ENCODE results near the gene MXRA7. TPM values are rescaled to one million over a fixed set of nuclear protein-coding genes. Genes with fewer than 3 reads are reported as not detected.

Gene MXRA7
- total and polyA plus RNA-seq, 2 of the 4 experiments (the other 2 are of a cell fraction): 168 to 231 TPM

DNA sequence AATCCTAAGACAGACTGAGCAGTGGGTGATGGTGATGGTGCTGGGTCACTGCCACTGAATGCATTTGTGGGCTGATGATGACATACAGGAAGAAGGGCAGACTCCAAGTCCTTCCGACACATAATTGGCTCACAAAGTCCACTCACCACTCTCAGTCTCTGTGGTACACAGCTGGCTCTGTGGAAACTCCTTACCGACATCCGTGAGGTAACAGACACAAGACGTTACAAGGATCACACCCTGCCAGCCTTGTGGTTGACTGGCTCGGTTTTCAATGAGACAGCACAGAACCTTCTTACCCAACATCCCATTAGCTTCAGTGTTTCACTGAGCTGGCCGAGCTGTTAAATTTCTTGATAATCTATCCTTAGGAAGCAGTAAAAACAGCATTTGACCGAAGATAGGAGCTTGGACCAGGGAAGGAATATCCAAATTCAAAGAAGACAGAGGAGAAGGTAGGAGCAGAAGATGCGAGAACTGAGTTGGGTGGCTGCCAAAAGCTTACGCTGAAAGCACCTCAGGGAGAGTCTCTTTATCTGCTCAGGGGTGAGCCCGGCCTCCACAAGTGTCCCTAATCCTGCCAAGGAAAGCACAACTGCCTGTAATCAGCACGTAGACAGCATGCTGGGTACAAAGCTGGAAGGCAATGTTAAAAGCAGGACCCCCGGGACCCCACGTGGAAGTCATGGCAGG is 5.5 kb upstream of the MXRA7 start (continued):
- TF ChIP-seq, protein P1, sequence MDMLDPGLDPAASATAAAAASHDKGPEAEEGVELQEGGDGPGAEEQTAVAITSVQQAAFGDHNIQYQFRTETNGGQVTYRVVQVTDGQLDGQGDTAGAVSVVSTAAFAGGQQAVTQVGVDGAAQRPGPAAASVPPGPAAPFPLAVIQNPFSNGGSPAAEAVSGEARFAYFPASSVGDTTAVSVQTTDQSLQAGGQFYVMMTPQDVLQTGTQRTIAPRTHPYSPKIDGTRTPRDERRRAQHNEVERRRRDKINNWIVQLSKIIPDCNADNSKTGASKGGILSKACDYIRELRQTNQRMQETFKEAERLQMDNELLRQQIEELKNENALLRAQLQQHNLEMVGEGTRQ (IDR thresholded peaks at IDR 0.05; ENCODE audit: low read depth, low read length): peak; percentile 21; the same call in 1 of the 2 replicates

DNA sequence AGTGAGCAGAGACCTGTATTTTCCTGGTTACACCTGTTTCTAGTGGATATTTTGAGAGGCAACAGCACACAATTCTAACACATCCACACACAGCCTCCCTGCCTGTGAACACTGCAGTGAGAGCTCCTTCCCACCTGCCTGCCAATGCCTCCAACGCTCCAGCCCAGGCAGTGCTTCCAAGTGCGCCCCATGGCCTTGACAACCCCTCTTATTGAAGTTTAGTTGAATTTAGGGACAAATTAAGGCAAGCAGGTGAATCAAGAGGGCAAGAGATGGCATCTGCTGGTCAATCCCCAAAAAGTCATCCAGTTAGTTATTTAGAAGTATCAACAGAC is 4.7 kb upstream of the MXRA7 start:
- intact Hi-C loops (cut with micrococcal nuclease) (loop anchor here (2.0 kb wide), 1 partner anchor 193 kb away; no protein-coding TSS in a partner anchor), in situ Hi-C loops (cut with MboI; ENCODE audit: low sequenced_read_pairs) (no loop called here), dilution Hi-C loops (cut with HindIII; ENCODE audit: low sequenced_read_pairs, unreplicated experiment) (no loop called here)
- H4K91ac ChIP-seq (ENCODE audit: insufficient read depth, low read depth, low read length): peak overlapping the region; percentile 18; the same call in 1 of the 2 replicates
- H2AK9ac ChIP-seq (replicated peaks; ENCODE audit: low read depth, low read length, poor library complexity): no peak overlapping the region
- peaks cover 18% of the 10 kb centered on the region for H3K4me1 ChIP-seq (ENCODE audit: control insufficient read depth, insufficient read depth, low read length)
- no peak overlapping the region; the same call in 1 of the 2 replicates for H4K5ac ChIP-seq (ENCODE audit: low read depth, low read length)
- ChIA-PET CTCF (interaction anchor here (0.6 kb wide), 1 partner anchor 1629 kb away, joined by 3 read pairs; no protein-coding TSS in a partner anchor), POLR2A (ENCODE audit: unreplicated experiment) (no interaction called here)
- H3K4me3 ChIP-seq (ENCODE audit: insufficient read depth, low read depth, low read length): no peak overlapping the region
- H2BK5ac ChIP-seq (ENCODE audit: low read depth, low read length, poor library complexity, severe bottlenecking): peak overlapping the region; percentile 87
- BruUV-seq (replicated peaks): no TSS peak
- peak overlapping the region; percentile 7; the same call in 1 of the 2 replicates for H2BK20ac ChIP-seq (ENCODE audit: low read depth, low read length)
- no peak for DNase-seq
- H2BK15ac ChIP-seq (ENCODE audit: low read depth, low read length): peak overlapping the region; percentile 8; the same call in 1 of the 3 replicates
- H2AFZ ChIP-seq (replicated peaks; ENCODE audit: low read length, poor library complexity): no peak overlapping the region
- ATAC-seq (ENCODE audit: low read depth): no peak
- no peak overlapping the region; the same call in 1 of the 2 replicates for H3K14ac ChIP-seq (replicated peaks; ENCODE audit: low read depth, low read length)
- no peak for TF ChIP-seq FOS (IDR thresholded peaks at IDR 0.05; ENCODE audit: low read depth, low read length)
- TF ChIP-seq CHD1 (IDR thresholded peaks at IDR 0.05; ENCODE audit: low read depth, low read length): no peak
- TF ChIP-seq MXI1 (IDR thresholded peaks at IDR 0.05; ENCODE audit: borderline replicate concordance, low read depth, low read length): no peak
- TF ChIP-seq, protein P1 (IDR thresholded peaks at IDR 0.05; ENCODE audit: low read depth, low read length): no peak
- TF ChIP-seq CEBPB (IDR thresholded peaks at IDR 0.05; ENCODE audit: low read depth, low read length): no peak
- TF ChIP-seq MAFK (IDR thresholded peaks at IDR 0.05; ENCODE audit: low read depth, low read length): no peak
- TF ChIP-seq RAD21 (IDR thresholded peaks at IDR 0.05; ENCODE audit: low read length): no peak
- no peak for TF ChIP-seq POLR2A (IDR thresholded peaks at IDR 0.05; ENCODE audit: low read depth, low read length)
- TF ChIP-seq NFE2L2 (IDR thresholded peaks at IDR 0.05; ENCODE audit: low read depth, low read length): no peak
- TF ChIP-seq RCOR1 (IDR thresholded peaks at IDR 0.05; ENCODE audit: insufficient replicate concordance, low read length): no peak
- no peak for TF ChIP-seq MAZ (IDR thresholded peaks at IDR 0.05; ENCODE audit: borderline replicate concordance, low read depth, low read length)
- H3K4ac ChIP-seq (ENCODE audit: low read depth, low read length): peak overlapping the region; percentile 10; the same call in 1 of the 2 replicates
- H3K27ac ChIP-seq (ENCODE audit: insufficient read depth, low read length): peak overlapping the region; percentile 12; the same call in 1 of the 2 replicates
- no peak overlapping the region for H3K9ac ChIP-seq (ENCODE audit: low read depth, low read length)
- peaks cover 38 to 75% of the 10 kb centered on the region in 2 experiments for H3K79me1 ChIP-seq (ENCODE audit: low read depth in 1 of 2, low read length in 2 of 2)
- peaks cover 39% of the 10 kb centered on the region for H3K36me3 ChIP-seq (ENCODE audit: control insufficient read depth, insufficient read depth, low read length)
- no peak overlapping the region; the same call in 1 of the 2 replicates for H3K23ac ChIP-seq (ENCODE audit: low read depth, low read length)
- peak overlapping the region; percentile 7; the same call in 1 of the 2 replicates for H2BK120ac ChIP-seq (ENCODE audit: low read depth, low read length)
- no peak overlapping the region for H3K56ac ChIP-seq (ENCODE audit: extremely low read depth, insufficient read depth, low read length)
- H3K18ac ChIP-seq (ENCODE audit: low read depth, low read length): peak overlapping the region; percentile 1; the same call in 1 of the 2 replicates
- peaks cover 7% of the 10 kb centered on the region for H3K9me1 ChIP-seq (ENCODE audit: insufficient read depth, low read length)
- peak overlapping the region in 1 of 2 experiments; percentile 47; a peak in 2 of 4 replicates for H4K8ac ChIP-seq (ENCODE audit: low read depth in 2 of 2, low read length in 2 of 2)
- peak overlapping the region; percentile 18; the same call in 1 of the 2 replicates for H2AK5ac ChIP-seq (ENCODE audit: low read depth, low read length)
- no peak overlapping the region for H3K4me2 ChIP-seq (ENCODE audit: low read depth, low read length)
- no peaks in the 10 kb centered on the region for H3K9me3 ChIP-seq (ENCODE audit: control insufficient read depth, insufficient read depth, low read length)
- H4K20me1 ChIP-seq (ENCODE audit: insufficient read depth, low read length): peaks cover 41% of the 10 kb centered on the region
- no peaks in the 10 kb centered on the region for H3K27me3 ChIP-seq (ENCODE audit: control insufficient read depth, insufficient read depth, low read length)
- no CpG with 5 or more reads among the region's 2 CpGs for WGBS, 2 experiments (ENCODE audit: extremely low coverage in 2 of 2, insufficient read length in 1 of 2)

Data from IMR-90 (cell line).